ENCODE data around the gene CAND2. TPM values are rescaled to one million over a fixed set of nuclear protein-coding genes. Genes with fewer than 3 reads are reported as not detected.
"Not testable (repeated sequence)": the region's sequence is repeated elsewhere in the genome, so short reads cannot be mapped to it uniquely, and the experiment has no call there.

Gene CAND2
- polyA plus RNA-seq, 1 donor = 59.0 TPM

DNA sequence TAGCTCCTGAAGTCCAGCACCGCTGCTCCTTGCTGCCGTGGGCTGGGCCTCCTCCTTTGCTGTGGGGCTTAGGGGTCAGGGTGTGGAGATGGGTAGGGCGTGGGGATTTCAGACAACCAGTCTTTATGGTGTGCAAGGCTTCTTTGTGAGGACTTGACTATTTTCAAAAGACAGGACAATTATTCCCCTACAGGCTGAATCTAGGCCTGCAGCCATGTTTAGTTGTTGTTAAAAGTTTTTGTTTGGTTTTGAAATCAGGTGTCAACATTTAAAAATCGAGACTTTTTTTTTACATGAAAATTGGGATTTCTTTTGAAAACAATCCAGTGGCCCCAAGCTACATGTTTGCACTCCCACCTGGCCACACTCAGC is 34.3 kb downstream of the CAND2 start:
- no peak for DNase-seq (ENCODE audit: low read depth)

GRCh38 chr3:12831301-12831866 is 34.9 kb downstream of the CAND2 start:
- no peak for DNase-seq (ENCODE audit: low read depth)

DNA sequence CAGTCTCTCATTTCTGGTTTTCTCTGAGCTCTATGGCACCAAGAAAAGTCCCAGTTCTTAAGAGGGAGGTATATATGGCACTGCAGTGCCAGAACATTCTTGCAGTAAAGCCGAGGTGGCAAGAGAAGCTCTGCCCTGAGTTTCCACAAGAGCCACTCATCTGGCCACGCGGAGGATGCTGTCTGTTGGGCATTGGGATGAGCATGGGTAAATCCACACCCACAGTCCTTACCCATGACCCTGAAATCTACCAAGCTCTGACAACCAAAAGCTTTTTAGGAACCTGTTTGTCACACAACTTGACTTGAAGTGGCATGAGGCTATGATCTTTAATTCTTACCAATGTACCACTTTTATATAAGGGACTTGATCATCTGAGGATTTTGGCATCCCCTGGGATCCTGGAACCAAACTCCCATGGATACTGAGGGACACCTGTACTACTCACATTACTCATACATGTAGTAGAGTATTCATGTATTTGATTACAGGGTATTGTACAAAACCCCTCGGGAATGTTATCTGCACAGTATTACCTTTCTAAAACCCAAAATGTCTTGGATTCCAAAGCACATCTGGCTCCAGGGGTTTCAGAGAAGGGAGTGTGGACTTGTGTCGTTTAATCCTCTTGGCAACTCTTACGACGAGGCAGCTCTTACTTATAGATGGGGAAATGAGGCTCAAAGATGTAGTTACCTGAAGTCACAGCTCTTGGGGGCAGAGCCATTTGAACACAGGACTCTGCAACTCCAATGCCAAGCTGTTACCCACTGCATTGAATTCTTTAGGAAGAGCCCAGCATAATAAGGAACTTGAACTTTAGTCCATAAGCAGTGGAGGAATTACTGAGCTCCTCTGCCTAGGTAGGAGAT is 36.1 kb downstream of the CAND2 start:
- DNase-seq (ENCODE audit: low read depth) = no peak

- no peak for DNase-seq (ENCODE audit: low read depth)
Observed at GRCh38 chr3:12833222-12834161, 37.0 kb downstream of the CAND2 start.

DNA sequence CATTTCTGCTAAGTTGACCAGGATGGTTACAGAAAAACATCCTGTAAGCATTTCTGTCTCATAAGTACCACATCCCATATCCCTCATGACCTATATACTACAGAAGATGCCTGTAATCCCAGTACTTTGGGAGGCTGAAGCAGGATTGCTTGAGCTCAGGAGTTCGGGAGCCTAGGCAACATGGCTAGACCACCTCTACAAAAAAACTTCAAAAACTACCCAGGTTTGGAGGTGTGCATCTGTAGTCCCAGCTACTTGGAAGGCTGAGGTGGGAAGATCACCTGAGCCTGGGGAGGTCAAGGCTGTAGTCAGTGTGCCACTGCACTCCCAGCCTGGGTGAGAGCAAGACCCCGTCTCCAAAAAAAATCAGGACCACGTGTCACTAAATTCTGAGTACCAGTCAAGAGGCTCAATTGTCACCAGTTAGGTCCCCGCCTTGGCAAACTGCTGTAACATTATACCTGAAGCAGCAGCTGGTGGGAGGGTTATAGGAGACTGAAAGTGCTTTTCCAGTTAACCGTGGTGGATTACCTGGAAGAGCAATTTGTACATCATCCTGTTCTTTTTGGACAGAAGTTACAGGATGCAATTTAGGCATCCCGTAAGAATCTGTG is 38.7 kb downstream of the CAND2 start:
- no peak for DNase-seq (ENCODE audit: low read depth)

- no peak for DNase-seq (ENCODE audit: low read depth)
Observed at GRCh38 chr3:12837295-12837986, 41.0 kb downstream of the CAND2 start.

DNA sequence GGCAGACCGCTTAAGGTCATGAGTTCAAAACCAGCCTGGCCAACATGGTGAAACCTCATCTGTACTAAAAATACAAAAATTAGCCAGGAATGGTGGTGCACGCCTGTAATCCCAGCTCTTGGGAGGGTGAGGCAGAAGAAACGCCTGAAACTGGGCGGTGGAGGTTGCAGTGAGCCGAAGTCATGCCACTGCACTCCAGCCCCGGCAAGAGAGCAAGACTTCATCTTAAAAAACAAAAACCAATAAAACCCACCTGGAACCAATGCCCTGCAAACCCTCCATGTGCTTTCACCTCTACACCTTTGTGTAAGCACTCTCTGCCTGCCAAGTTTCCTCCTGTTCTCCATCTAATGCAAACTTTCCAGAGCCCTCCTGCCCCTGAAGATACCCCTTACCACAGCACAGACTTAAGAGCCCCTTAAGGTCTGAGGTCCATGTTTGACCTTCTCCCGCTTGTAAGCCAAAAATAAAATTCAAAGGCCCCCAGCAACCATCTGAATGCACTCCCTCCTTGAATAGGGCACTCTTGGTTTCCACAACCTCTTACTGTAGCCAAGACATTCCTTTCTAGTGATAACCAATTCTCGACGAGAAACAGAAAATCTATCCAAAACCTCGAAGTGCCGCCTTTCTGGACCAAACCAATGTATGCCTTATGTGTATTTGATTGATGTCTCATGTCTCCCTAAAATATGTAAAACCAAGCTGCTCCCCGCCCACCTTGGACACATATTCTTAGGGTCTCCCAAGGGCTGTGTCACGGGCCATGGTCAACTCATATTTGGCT is 41.9 kb downstream of the CAND2 start:
- DNase-seq (ENCODE audit: low read depth) = no peak

GRCh38 chr3:12839156-12839946 is 42.9 kb downstream of the CAND2 start:
- DNase-seq (ENCODE audit: low read depth) = no peak

DNA sequence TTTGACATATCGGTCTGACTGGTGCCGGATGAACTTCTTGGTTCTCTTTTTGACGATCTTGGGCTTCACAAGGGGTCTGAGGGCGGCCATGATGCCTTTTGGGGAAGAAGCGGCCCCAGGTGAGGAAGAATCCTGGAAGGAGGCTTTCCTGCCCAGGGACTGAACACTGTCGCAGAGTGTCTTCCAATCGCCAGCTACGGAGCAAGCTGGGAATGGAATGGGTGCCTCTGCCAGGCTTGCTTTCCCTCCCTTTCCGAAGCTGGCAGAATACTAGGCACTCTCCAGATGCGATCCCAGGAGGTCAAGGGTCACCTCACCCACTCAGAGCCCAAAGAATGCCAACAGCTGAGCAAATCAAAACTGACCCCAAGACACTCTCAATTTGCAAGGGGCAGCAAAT is 43.7 kb downstream of the CAND2 start:
- DNase-seq (ENCODE audit: low read depth) = not testable (repeated sequence)

DNA sequence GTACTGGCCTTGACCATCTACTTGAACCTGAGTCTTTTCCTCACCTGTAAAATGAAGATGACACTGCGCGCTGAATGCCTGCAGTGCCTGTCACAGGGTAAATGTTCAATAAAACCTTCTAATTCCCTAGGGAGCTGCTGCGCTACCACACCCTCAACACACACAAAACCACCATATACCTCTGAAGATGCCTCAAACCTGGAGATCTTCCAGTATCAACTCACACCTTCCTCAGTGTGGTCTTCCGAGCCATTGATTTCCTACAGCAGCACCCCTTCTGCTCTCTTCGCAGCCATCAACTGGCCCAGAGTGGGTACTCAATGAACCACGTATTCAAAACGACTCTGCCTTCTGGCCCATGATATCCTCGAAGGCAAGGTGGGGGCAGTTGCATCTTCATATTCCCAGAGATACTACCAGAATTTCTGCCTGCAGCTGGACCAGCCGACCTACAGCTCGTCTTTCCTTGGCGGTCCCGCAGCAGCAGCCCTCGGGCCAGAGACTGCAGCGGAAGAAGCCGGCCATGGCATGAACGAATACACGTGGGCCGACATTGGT is 44.2 kb downstream of the CAND2 start:
- DNase-seq (ENCODE audit: low read depth) = no peak

- peak; percentile 97 for DNase-seq (ENCODE audit: low read depth)
Observed at GRCh38 chr3:12841149-12841969, 44.9 kb downstream of the CAND2 start, which contains the start of gene RPL32. TSS of gene RPL32 (minus strand) at chr3:12841565. CDS start at chr3:12840237, 1,328 bp downstream.

GRCh38 chr3:12841970-12842328 is 45.5 kb downstream of the CAND2 start:
- DNase-seq (ENCODE audit: low read depth) = no peak

GRCh38 chr3:12842469-12842868 is 46.0 kb downstream of the CAND2 start:
- DNase-seq (ENCODE audit: low read depth) = no peak

GRCh38 chr3:12845811-12846210 is 49.3 kb downstream of the CAND2 start:
- DNase-seq (ENCODE audit: low read depth) = no peak

DNA sequence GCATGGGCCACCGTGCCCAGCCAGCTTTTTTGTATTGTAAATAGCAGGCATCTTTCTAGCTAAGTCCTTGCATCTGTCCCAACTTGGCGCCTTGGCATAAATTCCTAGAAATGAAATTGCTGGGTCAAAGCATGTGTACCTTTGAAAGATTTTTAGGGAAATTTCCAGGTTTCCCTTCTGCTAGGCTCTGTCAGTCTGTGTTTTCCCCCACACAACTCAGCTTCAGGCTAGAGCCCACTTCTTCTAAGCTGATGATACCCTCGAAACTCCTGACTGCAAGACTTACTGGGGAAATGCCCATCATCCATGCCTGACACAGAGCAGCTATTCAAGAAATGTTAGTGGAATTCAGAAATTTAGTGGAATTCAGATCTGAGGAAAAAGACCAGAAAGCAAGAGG is 55.7 kb downstream of the CAND2 start:
- no peak for DNase-seq (ENCODE audit: low read depth)

- not testable (repeated sequence) for DNase-seq (ENCODE audit: low read depth)
Observed at GRCh38 chr3:12853847-12854246, 57.4 kb downstream of the CAND2 start.

GRCh38 chr3:12854565-12854964 is 58.1 kb downstream of the CAND2 start:
- DNase-seq (ENCODE audit: low read depth) = no peak

DNA sequence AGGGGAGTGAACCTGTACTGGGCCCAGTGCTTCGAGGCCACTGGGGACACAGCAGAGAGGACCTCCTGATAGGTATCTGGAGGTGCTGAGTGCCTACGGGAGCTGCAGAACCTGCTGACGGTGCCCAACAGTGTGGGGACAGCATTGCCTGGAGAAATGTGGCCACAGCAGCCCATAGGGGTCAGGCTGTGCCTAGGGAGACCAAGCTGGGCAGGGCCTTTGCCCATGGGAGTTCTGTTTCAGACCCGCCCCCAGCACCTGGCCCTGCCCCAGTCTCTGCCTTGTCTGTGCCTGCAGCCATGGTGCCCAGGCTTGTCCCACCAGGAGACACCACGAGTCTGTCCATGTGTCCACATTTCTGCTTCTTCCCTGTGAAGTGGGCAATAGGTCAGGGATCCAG is 60.1 kb downstream of the CAND2 start:
- DNase-seq (ENCODE audit: low read depth) = no peak

All from forelimb muscle (tissue), 1 donor.